HepG2 (cell line): ENCODE results near the gene BRSK2. TPM values are rescaled to one million over a fixed set of nuclear protein-coding genes. Genes with fewer than 3 reads are reported as not detected.

ENCODE experiments used
- CCAR2 ChIP-seq: fragments of 200-400 bp; formaldehyde crosslinking; optimal IDR thresholded peaks from 2 replicates; pipeline ENCODE3; 2018; ENCODE audit warnings: low read depth, mild to moderate bottlenecking, low read length, moderate library complexity
- CHD4 ChIP-seq: fragments of 200-600 bp; sonication (generic); IDR thresholded peaks from 2 replicates; pipeline ENCODE4 v1.7.0; 2017; ENCODE audit warnings: mild to moderate bottlenecking, low read length, borderline replicate concordance
- FOXP1 ChIP-seq, 2 experiments: fragments of 450-650 bp in 1 of 2; IDR thresholded peaks; 2 replicates each; pipeline ENCODE4 v1.6.1; 2017 to 2018; ENCODE audit warnings: antibody characterized with exemption in 1 of 2
- HBP1 ChIP-seq: IDR thresholded peaks from 2 replicates; pipeline ENCODE4 v1.6.1; 2016; ENCODE audit warnings: low read depth, control low read depth
- HMGA1 ChIP-seq: sonication (generic); formaldehyde crosslinking; conservative IDR thresholded peaks from 2 replicates; pipeline ENCODE4 v1.4.0; 2020; ENCODE audit warnings: missing genetic modification reagents
- KDM5A ChIP-seq: fragments of 200-600 bp; sonication (generic); IDR thresholded peaks from 2 replicates; pipeline ENCODE4 v1.7.0; 2018; ENCODE audit warnings: antibody characterized with exemption, mild to moderate bottlenecking, low read length, borderline replicate concordance
- MIER3 ChIP-seq: IDR thresholded peaks from 2 replicates; pipeline ENCODE4 v1.6.1; 2016; ENCODE audit warnings: missing compliant biosample characterization, borderline replicate concordance
- NCOR1 ChIP-seq: fragments of 200-600 bp; sonication (generic); IDR thresholded peaks from 2 replicates; pipeline ENCODE4 v1.7.0; 2017; ENCODE audit warnings: antibody characterized with exemption, low read length, borderline replicate concordance
- NFATC3 ChIP-seq: sonication (generic); formaldehyde crosslinking; IDR thresholded peaks from 2 replicates; pipeline ENCODE4 v1.5.1; 2020; ENCODE audit warnings: mild to moderate bottlenecking, missing genetic modification reagents
- NR0B2 ChIP-seq: sonication (generic); formaldehyde crosslinking; IDR thresholded peaks from 2 replicates; pipeline ENCODE4 v1.4.0; 2020; ENCODE audit warnings: mild to moderate bottlenecking, missing genetic modification reagents
- NR2C2 ChIP-seq: sonication (generic); formaldehyde crosslinking; IDR thresholded peaks from 2 replicates; pipeline ENCODE4 v1.4.0; 2020; ENCODE audit warnings: missing genetic modification reagents, mild to moderate bottlenecking, moderate library complexity, borderline replicate concordance
- PLRG1 ChIP-seq: fragments of 450-650 bp; conservative IDR thresholded peaks from 2 replicates; pipeline ENCODE4 v1.6.1; 2016
- POLR2AphosphoS2 ChIP-seq: IDR thresholded peaks from 2 replicates; pipeline ENCODE4 v1.6.1; 2011; ENCODE audit warnings: low read depth, low read length, improper control_type of control experiment
- PRDM4 ChIP-seq: sonication (generic); formaldehyde crosslinking; IDR thresholded peaks from 2 replicates; pipeline ENCODE4 v1.9.0; 2021; ENCODE audit warnings: missing genetic modification reagents, borderline replicate concordance
- PREB ChIP-seq: sonication (generic); formaldehyde crosslinking; IDR thresholded peaks from 2 replicates; pipeline ENCODE4 v1.4.0; 2020; ENCODE audit warnings: missing genetic modification reagents
- RBM39 ChIP-seq: fragments of 200-400 bp; formaldehyde crosslinking; IDR thresholded peaks from one replicate; pipeline ENCODE4 v1.6.1; 2018; ENCODE audit warnings: antibody characterized with exemption, mild to moderate bottlenecking, low read depth, low read length; ENCODE audit not compliant: poor library complexity, severe bottlenecking
- RFX1 ChIP-seq: fragments of 450-650 bp; IDR thresholded peaks from 2 replicates; pipeline ENCODE4 v1.6.1; 2017
- SMC3 ChIP-seq: IDR thresholded peaks from 2 replicates; pipeline ENCODE4 v1.6.1; 2011; ENCODE audit warnings: low read length, improper control_type of control experiment
- TOPORS ChIP-seq: sonication (generic); formaldehyde crosslinking; IDR thresholded peaks from 2 replicates; pipeline ENCODE4 v1.8.0; 2023; ENCODE audit warnings: mild to moderate bottlenecking, missing genetic modification reagents
- ZFP41 ChIP-seq: sonication (generic); formaldehyde crosslinking; IDR thresholded peaks from 2 replicates; pipeline ENCODE4 v1.4.0; 2020; ENCODE audit warnings: mild to moderate bottlenecking, missing genetic modification reagents, borderline replicate concordance
- ZNF143 ChIP-seq: sonication (generic); formaldehyde crosslinking; IDR thresholded peaks from 2 replicates; pipeline ENCODE4 v1.4.0; 2020; ENCODE audit warnings: missing genetic modification reagents
- ZNF205 ChIP-seq: IDR thresholded peaks from 2 replicates; pipeline ENCODE4 v1.6.1; 2018; ENCODE audit warnings: missing biosample characterization, missing genetic modification reagents
- ZNF547 ChIP-seq: sonication (generic); formaldehyde crosslinking; IDR thresholded peaks from 2 replicates; pipeline ENCODE4 v1.5.1; 2020; ENCODE audit warnings: mild to moderate bottlenecking, missing genetic modification reagents
- ZNF589 ChIP-seq: sonication (generic); formaldehyde crosslinking; conservative IDR thresholded peaks from 2 replicates; pipeline ENCODE4 v1.8.0; 2022; ENCODE audit warnings: mild to moderate bottlenecking, moderate library complexity, missing genetic modification reagents
- ZSCAN5A ChIP-seq: sonication (generic); formaldehyde crosslinking; IDR thresholded peaks from 2 replicates; pipeline ENCODE4 v1.8.0; 2022; ENCODE audit warnings: mild to moderate bottlenecking, missing genetic modification reagents, borderline replicate concordance
- polyA plus RNA-seq, 8 experiments: library from polyadenylated mRNA; depleted of rRNA in 3 of 8; stranded (reverse) in 7 of 8; unstranded in 1 of 8; fragments of >200 nt; fragmentation: Illumina TruSeq in 4 of 8; extraction: Trizol in 4 of 8; gene quantifications; 2 replicates each; pipeline versions ENCODE4 v1.2.1 to v1.2.3, GENCODE V29; 2011 to 2016; ENCODE audit warnings: low read depth in 4 of 8, missing spikeins in 1 of 8, mixed read lengths in 1 of 8; ENCODE audit not compliant: insufficient read depth in 1 of 8
- total RNA-seq, 5 experiments: library from RNA; depleted of rRNA; stranded (reverse); fragments of >200 nt; fragmentation: Illumina TruSeq; extraction: Trizol; gene quantifications; 2 replicates each; pipeline ENCODE4 v1.2.3, GENCODE V29; 2016; ENCODE audit warnings: low read depth in 1 of 5

BRSK2 gene
- total and polyA plus RNA-seq, 2 of the 13 experiments (the other 11 are each of a cell fraction or from before 2014, with no cell fraction given): 0.74 to 1.1 TPM

- no peak for TF ChIP-seq NR0B2 (CRISPR knock-in tag)
- no peak for TF ChIP-seq ZSCAN5A
- no peak for TF ChIP-seq NR2C2 (CRISPR knock-in tag)
- TF ChIP-seq ZNF547 (CRISPR knock-in tag): 0 out of 2 replicates have a peak, but pooled peaks have one; percentile 42
- no peak for TF ChIP-seq RFX1
- TF ChIP-seq ZNF589 (CRISPR knock-in tag): peak; percentile 84; the same call in 1 of the 2 replicates
- no peak for TF ChIP-seq PREB (CRISPR knock-in tag)
- TF ChIP-seq RBM39: no peak
- TF ChIP-seq MIER3 (CRISPR knock-in tag): peak; percentile 28; the same call in 1 of the 2 replicates
- no peak for TF ChIP-seq FOXP1 (IDR thresholded peaks at IDR 0.05)
- TF ChIP-seq FOXP1 (CRISPR knock-in tag; IDR thresholded peaks at IDR 0.05): no peak
- no peak for TF ChIP-seq CHD4
- no peak for TF ChIP-seq HMGA1 (CRISPR knock-in tag)
- no peak; the same call in 1 of the 2 replicates for TF ChIP-seq TOPORS (CRISPR knock-in tag)
- TF ChIP-seq NFATC3: no peak
- TF ChIP-seq NCOR1: no peak
- TF ChIP-seq CCAR2: no peak
- no peak for TF ChIP-seq ZFP41
- no peak for TF ChIP-seq POLR2AphosphoS2
- no peak for TF ChIP-seq PLRG1
- no peak for TF ChIP-seq ZNF143
- peak; percentile 62; the same call in 1 of the 2 replicates for TF ChIP-seq HBP1
- TF ChIP-seq KDM5A: no peak
- no peak for TF ChIP-seq PRDM4 (CRISPR knock-in tag)
- no peak for TF ChIP-seq SMC3
- no peak for TF ChIP-seq ZNF205 (CRISPR knock-in tag)
These were observed 12.0 kb downstream of the BRSK2 start (continued) for GRCh38 chr11:1401656-1402221.
